CD4-positive, alpha-beta T cell (primary cell): Measurements from ENCODE around the gene PCDHGB7. TPM values are rescaled to one million over a fixed set of nuclear protein-coding genes. Genes with fewer than 3 reads are reported as not detected.
"Not testable (repeated sequence)": the region's sequence is repeated elsewhere in the genome, so short reads cannot be mapped to it uniquely, and the experiment has no call there.

Source experiments
- ATAC-seq: fragments of 200-7000 bp; cut with Tn5 transposase; one replicate; pipeline ENCODE4 v1.10.0; 2022; ENCODE audit warnings: mild to moderate bottlenecking; ENCODE audit not compliant: poor library complexity
- CTCF ChIA-PET: fragments of 350-600 bp; sonication (Branson Sonifier 250); formaldehyde crosslinking; loops from one replicate; lab custom pipeline; 2021; ENCODE audit warnings: antibody characterized with exemption, inconsistent platforms; lab: Charles Lee
- POLR2A ChIA-PET: fragments of 350-600 bp; sonication (Branson Sonifier 250); formaldehyde crosslinking; loops from one replicate; lab custom pipeline; 2021; ENCODE audit warnings: antibody characterized with exemption, inconsistent platforms; lab: Charles Lee
- DNase-seq, 14 experiments: peaks; one replicate each; pipeline ENCODE4 v3.0.0-alpha.2; 2013 to 2020; ENCODE audit warnings: mixed read lengths in 2 of 14
- H3K27ac ChIP-seq, 2 donors: one replicate each; pipeline versions ENCODE4 v1.5.1 to v1.7.0; 2013; ENCODE audit warnings: low read length in 2 of 2, low read depth in 1 of 2, mild to moderate bottlenecking in 1 of 2
- H3K27me3 ChIP-seq, 2 experiments: 1 replicate in 1 of 2; 2 replicates in 1 of 2; pipeline versions ENCODE4 v1.6.1 to v1.7.0; 2013; ENCODE audit warnings: low read length in 2 of 2, control low read depth in 1 of 2, mild to moderate bottlenecking in 1 of 2, moderate library complexity in 1 of 2; ENCODE audit not compliant: insufficient read depth in 2 of 2, control insufficient read depth in 1 of 2
- H3K36me3 ChIP-seq: one replicate; pipeline ENCODE4 v1.6.1; 2013; ENCODE audit warnings: low read length, control low read depth; ENCODE audit not compliant: insufficient read depth
- H3K4me1 ChIP-seq: one replicate; pipeline ENCODE4 v1.6.1; 2013; ENCODE audit warnings: low read length, control low read depth; ENCODE audit not compliant: insufficient read depth
- H3K4me3 ChIP-seq: one replicate; pipeline ENCODE4 v1.5.1; 2013; ENCODE audit warnings: mild to moderate bottlenecking, low read length, moderate library complexity
- H3K9me3 ChIP-seq, 2 experiments: 1 replicate in 1 of 2; 2 replicates in 1 of 2; pipeline versions ENCODE4 v1.6.1 to v1.7.0; 2013; ENCODE audit warnings: low read length in 2 of 2, mild to moderate bottlenecking in 2 of 2, control low read depth in 1 of 2, moderate library complexity in 1 of 2; ENCODE audit not compliant: control insufficient read depth in 1 of 2, insufficient read depth in 1 of 2
- H3K27ac Mint-ChIP-seq: one replicate; pipeline ENCODE4 v1.8.0; 2020; ENCODE audit warnings: mixed read lengths
- H3K27me3 Mint-ChIP-seq: one replicate; pipeline ENCODE4 v1.8.0; 2021; ENCODE audit warnings: mixed read lengths
- H3K36me3 Mint-ChIP-seq: one replicate; pipeline ENCODE4 v1.8.0; 2021; ENCODE audit warnings: low read depth, mixed read lengths
- H3K4me1 Mint-ChIP-seq: one replicate; pipeline ENCODE4 v1.8.0; 2021; ENCODE audit warnings: low read depth, mixed read lengths
- H3K4me3 Mint-ChIP-seq: one replicate; pipeline ENCODE4 v1.8.0; 2020; ENCODE audit warnings: mild to moderate bottlenecking, mixed read lengths
- H3K9me3 Mint-ChIP-seq: one replicate; pipeline ENCODE4 v1.8.0; 2020; ENCODE audit warnings: mixed read lengths
- CTCF ChIP-seq: fragments of 200-600 bp; IDR thresholded peaks from one replicate; pipeline ENCODE4 v1.8.0; 2022; ENCODE audit warnings: antibody characterized with exemption, mild to moderate bottlenecking
- intact Hi-C, 2 experiments: fragments of 100-400 bp; cut with DNase I in 1 of 2; cut with micrococcal nuclease in 1 of 2; formaldehyde crosslinking; loops; one replicate each; pipeline versions ENCODE4 v1.15.1 to v1.9.0; 2023 to 2025; cut with DNase I, micrococcal nuclease
- total RNA-seq, 174 experiments: library from RNA in 2 of 174; stranded (reverse) in 2 of 174; gene quantifications; one replicate each; pipeline ENCODE4 v1.2.3 and lab custom pipeline; 2021 to 2026

The PCDHGB7 gene
- total RNA-seq, 2 experiments from 2014 or later, result not detected

GRCh38 chr5:141411575-141411974, 5.9 kb upstream of the PCDHGB7 start:
- H3K9me3 Mint-ChIP-seq, result peaks cover 19% of the 10 kb centered on the region
- no peak for TF ChIP-seq CTCF
- H3K4me1 Mint-ChIP-seq, result peaks cover 24% of the 10 kb centered on the region
- Histone ChIP-seq H3K27me3 (peaks cover 61 to 84% of the 10 kb centered on the region in 2 experiments), H3K36me3 (no peaks in the 10 kb centered on the region), H3K9me3 (peaks cover 33 to 48% of the 10 kb centered on the region in 2 experiments), H3K4me3 (no peak overlapping the region), H3K27ac (no peak overlapping the region), H3K4me1 (peaks cover 12% of the 10 kb centered on the region)
- peak overlapping the region; percentile 51 for H3K4me3 Mint-ChIP-seq
- H3K27ac Mint-ChIP-seq, result no peak overlapping the region
- CTCF ChIA-PET, result interaction anchor here (1.6 to 2.8 kb wide), 3 partner anchors 9 to 152 kb away, joined by 3 to 19 read pairs (median 9); partner anchors contain the start of genes PCDHGA11 and PCDHGA6
- H3K36me3 Mint-ChIP-seq, result peaks cover 38% of the 10 kb centered on the region
- ATAC-seq (no peak), DNase-seq (peak in 1 of 14 experiments; percentile 22)
- H3K27me3 Mint-ChIP-seq, result peaks cover 78% of the 10 kb centered on the region
- intact Hi-C loops, result loop anchor here (2.0 to 10.0 kb wide), 4 partner anchors 47 to 151 kb away; partner anchors contain the start of genes PCDHGA5 (in 1 of the 2) and TAF7 (in 1 of the 2)
- POLR2A ChIA-PET, result no interaction called here

- peak; percentile 71 for TF ChIP-seq CTCF
- H3K4me3 Mint-ChIP-seq, result peak within 1 kb of the TSS; percentile 92
- ChIA-PET CTCF (interaction anchor here (0.6 to 3.0 kb wide), 14 partner anchors 8 to 225 kb away, joined by 3 to 19 read pairs (median 4); partner anchors contain the start of genes PCDHGA11, PCDHGA6, PCDHGB5 and TAF7), POLR2A (interaction anchor here (0.9 to 1.3 kb wide), 3 partner anchors 48 to 151 kb away, joined by 3 to 4 read pairs (median 3); partner anchors contain the start of gene TAF7)
- Histone ChIP-seq H3K9me3 (peaks cover 21 to 51% of the 10 kb centered on the region in 2 experiments), H3K4me3 (peak within 1 kb of the TSS; percentile 53), H3K27me3 (peaks cover 63 to 84% of the 10 kb centered on the region in 2 experiments), H3K4me1 (peaks cover 15% of the 10 kb centered on the region), H3K36me3 (no peaks in the 10 kb centered on the region), H3K27ac (no peak within 1 kb of the TSS)
- peaks cover 24% of the 10 kb centered on the region for H3K4me1 Mint-ChIP-seq
- H3K27ac Mint-ChIP-seq, result no peak within 1 kb of the TSS
- peaks cover 46% of the 10 kb centered on the region for H3K36me3 Mint-ChIP-seq
- intact Hi-C loops, result loop anchor here (2.0 to 10.0 kb wide), 5 partner anchors 48 to 149 kb away; partner anchors contain the start of genes PCDHGA5 (in 1 of the 2) and TAF7 (in 1 of the 2)
- H3K9me3 Mint-ChIP-seq, result peaks cover 20% of the 10 kb centered on the region
- peaks cover 82% of the 10 kb centered on the region for H3K27me3 Mint-ChIP-seq
- ATAC-seq (peak; percentile 88), DNase-seq (peak in 13 of 14 experiments; percentile 26 to 72 (median 39))
Measured at GRCh38 chr5:141412854-141413539, 4.5 kb upstream of the PCDHGB7 start, which contains the start of gene PCDHGA10. TSS of gene PCDHGA10 (plus strand) at chr5:141412987. CDS start at chr5:141413176, 189 bp downstream.

- ChIA-PET CTCF (interaction anchor here (0.6 to 3.0 kb wide), 10 partner anchors 23 to 224 kb away, joined by 3 to 19 read pairs (median 4); partner anchors contain the start of gene TAF7), POLR2A (interaction anchor here (0.9 to 1.3 kb wide), 2 partner anchors 93 to 150 kb away, joined by 3 to 4 read pairs; partner anchors contain the start of gene TAF7)
- H3K4me1 ChIP-seq, result peaks cover 15% of the 10 kb centered on the region
- peaks cover 23% of the 10 kb centered on the region for H3K4me1 Mint-ChIP-seq
- peaks cover 82% of the 10 kb centered on the region for H3K27me3 Mint-ChIP-seq
- intact Hi-C loops, result loop anchor here (2.0 to 10.0 kb wide), 5 partner anchors 49 to 149 kb away; partner anchors contain the start of genes PCDHGA5 (in 1 of the 2) and TAF7 (in 1 of the 2)
- H3K27me3 ChIP-seq, result peaks cover 63 to 84% of the 10 kb centered on the region in 2 experiments
- DNase-seq, result no peak
- H3K36me3 Mint-ChIP-seq, result peaks cover 51% of the 10 kb centered on the region
- no peak overlapping the region for H3K27ac Mint-ChIP-seq
- H3K9me3 ChIP-seq, result peaks cover 21 to 52% of the 10 kb centered on the region in 2 experiments
- H3K4me3 ChIP-seq, result peak overlapping the region; percentile 53
- ATAC-seq, result no peak
- H3K4me3 Mint-ChIP-seq, result peak overlapping the region; percentile 92
- H3K27ac ChIP-seq, result no peak overlapping the region
- H3K36me3 ChIP-seq, result no peaks in the 10 kb centered on the region
- H3K9me3 Mint-ChIP-seq, result peaks cover 22% of the 10 kb centered on the region
- no peak for TF ChIP-seq CTCF
Measured at GRCh38 chr5:141413540-141414069, 3.9 kb upstream of the PCDHGB7 start.

- peaks cover 50% of the 10 kb centered on the region for H3K36me3 Mint-ChIP-seq
- Histone ChIP-seq H3K27me3 (peaks cover 62 to 84% of the 10 kb centered on the region in 2 experiments), H3K9me3 (peaks cover 23 to 57% of the 10 kb centered on the region in 2 experiments), H3K4me1 (peaks cover 15% of the 10 kb centered on the region)
- ATAC-seq, H3K27ac ChIP-seq, H3K27ac Mint-ChIP-seq, H3K4me3 ChIP-seq, DNase-seq, H3K36me3 ChIP-seq, POLR2A ChIA-PET: not testable (repeated sequence)
- H3K4me1 Mint-ChIP-seq, result peaks cover 27% of the 10 kb centered on the region
- H3K4me3 Mint-ChIP-seq, result peak overlapping the region; percentile 59
- CTCF ChIA-PET, result interaction anchor here (1.1 to 3.0 kb wide), 2 partner anchors 94 to 110 kb away, joined by 3 to 15 read pairs; partner anchors contain the start of gene TAF7
- intact Hi-C loops, result loop anchor here (5.0 to 10.0 kb wide), 4 partner anchors 32 to 148 kb away; partner anchors contain the start of genes PCDHGA5 (in 1 of the 2), PCDHGA7 (in 1 of the 2) and TAF7 (in 1 of the 2)
- H3K27me3 Mint-ChIP-seq, result peaks cover 80% of the 10 kb centered on the region
- peaks cover 20% of the 10 kb centered on the region for H3K9me3 Mint-ChIP-seq
Measured at GRCh38 chr5:141414548-141415274, 2.8 kb upstream of the PCDHGB7 start.
